GM19240 (cell line): ENCODE results near the gene STARD4.

Experiments used
- DNase-seq: peaks from one replicate; pipeline ENCODE4 v3.0.0; 2011; ENCODE audit warnings: low spot score; ENCODE audit not compliant: insufficient read length

Gene STARD4

GRCh38 chr5:111528056-111528455, 15.7 kb upstream of the STARD4 start:
- DNase-seq, result no peak

- DNase-seq, result no peak
These were observed 8.6 kb upstream of the STARD4 start for GRCh38 chr5:111520908-111521307.

GRCh38 chr5:111518777-111519176, 6.4 kb upstream of the STARD4 start:
- no peak for DNase-seq

- no peak for DNase-seq
These were observed 5.6 kb upstream of the STARD4 start for GRCh38 chr5:111517853-111518501.

GRCh38 chr5:111514087-111514486, 1.8 kb upstream of the STARD4 start:
- no peak for DNase-seq

- no peak for DNase-seq
These were observed 791 bp upstream of the STARD4 start for GRCh38 chr5:111513131-111513520.

GRCh38 chr5:111511831-111512374, 432 bp downstream of the STARD4 start:
- DNase-seq, result no peak

GRCh38 chr5:111511174-111511830, 1.0 kb downstream of the STARD4 start:
- no peak for DNase-seq

- no peak for DNase-seq
These were observed 3.2 kb downstream of the STARD4 start for GRCh38 chr5:111509119-111509518.

- no peak for DNase-seq
These were observed 5.1 kb downstream of the STARD4 start for GRCh38 chr5:111507276-111507675.

GRCh38 chr5:111505096-111505495, 7.2 kb downstream of the STARD4 start:
- no peak for DNase-seq

GRCh38 chr5:111502956-111503355, 9.4 kb downstream of the STARD4 start:
- DNase-seq, result no peak

GRCh38 chr5:111498346-111498745, 14.0 kb downstream of the STARD4 start:
- DNase-seq, result no peak

GRCh38 chr5:111495159-111495558, 17.2 kb downstream of the STARD4 start:
- no peak for DNase-seq

GRCh38 chr5:111494355-111494999, 17.9 kb downstream of the STARD4 start:
- DNase-seq, result no peak

GRCh38 chr5:111493031-111493430, 19.3 kb downstream of the STARD4 start:
- DNase-seq, result no peak

- DNase-seq, result no peak
These were observed 24.0 kb downstream of the STARD4 start for GRCh38 chr5:111488353-111488752.

- no peak for DNase-seq
These were observed 25.4 kb downstream of the STARD4 start for GRCh38 chr5:111486926-111487325.

- DNase-seq, result no peak
These were observed 26.3 kb downstream of the STARD4 start for GRCh38 chr5:111486055-111486454.

- no peak for DNase-seq
These were observed 32.0 kb downstream of the STARD4 start for GRCh38 chr5:111480346-111480745.

GRCh38 chr5:111478898-111479297, 33.4 kb downstream of the STARD4 start:
- DNase-seq, result no peak

GRCh38 chr5:111478266-111478665, 34.1 kb downstream of the STARD4 start:
- DNase-seq, result no peak
